HL-60/S4 treated with retinoic acid at 250 ng/mL for 4 days and 3 days (cell line): ENCODE results near the gene TIMM17A.

ENCODE experiments used
- in situ Hi-C: fragments of 300-500 bp; cut with MboI; formaldehyde crosslinking; loops from 2 replicates; pipeline ENCODE4 v1.7.0; 2022; ENCODE audit warnings: low sequenced_read_pairs

TIMM17A gene

DNA sequence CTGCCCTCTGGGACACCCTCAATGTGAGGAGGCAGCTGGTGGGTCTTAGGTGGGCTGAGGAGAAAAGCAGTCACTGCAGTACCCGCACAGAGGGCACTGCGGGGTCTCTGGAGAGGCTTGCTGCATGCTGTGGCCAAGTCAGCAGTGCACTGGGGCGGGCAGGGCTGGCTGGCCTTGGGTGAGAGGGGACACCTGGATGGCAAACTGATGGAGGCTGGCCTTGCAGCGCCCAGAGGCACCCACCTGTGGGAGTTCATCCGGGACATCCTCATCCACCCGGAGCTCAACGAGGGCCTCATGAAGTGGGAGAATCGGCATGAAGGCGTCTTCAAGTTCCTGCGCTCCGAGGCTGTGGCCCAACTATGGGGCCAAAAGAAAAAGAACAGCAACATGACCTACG is 58.3 kb downstream of the TIMM17A start:
- in situ Hi-C loops = loop anchor here (25.0 kb wide), 1 partner anchor 99 kb away; the partner anchor contains the start of gene GPR37L1

DNA sequence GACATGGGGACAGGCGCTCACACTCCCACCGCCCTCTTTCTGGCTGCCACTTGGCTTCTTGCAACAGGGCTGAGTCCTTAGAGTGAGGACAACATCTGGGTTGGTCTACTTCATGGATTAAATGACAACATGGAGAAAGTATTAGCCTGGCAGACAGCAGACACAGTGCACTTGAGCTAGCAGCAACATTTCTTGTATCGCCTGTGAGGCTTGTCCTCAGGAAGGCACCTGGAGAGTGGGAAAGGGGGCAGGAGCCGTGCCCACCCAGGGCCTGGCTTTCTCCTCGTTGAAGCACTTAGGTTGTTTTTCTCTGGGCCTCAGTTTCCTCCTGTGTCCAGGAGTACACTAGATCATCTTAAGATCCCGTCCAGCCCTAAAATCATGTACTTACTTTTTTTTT is 58.8 kb downstream of the TIMM17A start:
- in situ Hi-C loops = loop anchor here (25.0 kb wide), 1 partner anchor 98 kb away; the partner anchor contains the start of gene GPR37L1

DNA sequence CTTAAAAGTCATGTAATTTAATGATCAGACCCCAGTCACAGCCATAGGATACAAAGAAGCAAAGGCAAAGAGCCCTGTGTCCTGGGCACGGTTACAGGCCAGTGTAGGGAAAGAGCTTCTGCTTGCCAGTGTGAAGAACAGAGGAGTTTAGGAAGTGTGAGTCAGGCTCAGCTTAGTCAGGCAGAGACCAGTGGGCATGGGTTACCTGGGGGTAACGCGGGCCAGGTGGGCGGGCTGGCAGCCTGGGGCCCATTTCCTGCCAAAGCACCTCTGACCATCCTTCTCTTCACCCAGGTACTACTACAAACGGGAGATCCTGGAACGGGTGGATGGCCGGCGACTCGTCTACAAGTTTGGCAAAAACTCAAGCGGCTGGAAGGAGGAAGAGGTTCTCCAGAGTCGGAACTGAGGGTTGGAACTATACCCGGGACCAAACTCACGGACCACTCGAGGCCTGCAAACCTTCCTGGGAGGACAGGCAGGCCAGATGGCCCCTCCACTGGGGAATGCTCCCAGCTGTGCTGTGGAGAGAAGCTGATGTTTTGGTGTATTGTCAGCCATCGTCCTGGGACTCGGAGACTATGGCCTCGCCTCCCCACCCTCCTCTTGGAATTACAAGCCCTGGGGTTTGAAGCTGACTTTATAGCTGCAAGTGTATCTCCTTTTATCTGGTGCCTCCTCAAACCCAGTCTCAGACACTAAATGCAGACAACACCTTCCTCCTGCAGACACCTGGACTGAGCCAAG is 59.8 kb downstream of the TIMM17A start:
- in situ Hi-C loops = loop anchor here (25.0 kb wide), 1 partner anchor 97 kb away; the partner anchor contains the start of gene GPR37L1

DNA sequence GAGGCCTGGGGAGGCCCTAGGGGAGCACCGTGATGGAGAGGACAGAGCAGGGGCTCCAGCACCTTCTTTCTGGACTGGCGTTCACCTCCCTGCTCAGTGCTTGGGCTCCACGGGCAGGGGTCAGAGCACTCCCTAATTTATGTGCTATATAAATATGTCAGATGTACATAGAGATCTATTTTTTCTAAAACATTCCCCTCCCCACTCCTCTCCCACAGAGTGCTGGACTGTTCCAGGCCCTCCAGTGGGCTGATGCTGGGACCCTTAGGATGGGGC is 60.3 kb downstream of the TIMM17A start:
- in situ Hi-C loops = loop anchor here (25.0 kb wide), 1 partner anchor 97 kb away; the partner anchor contains the start of gene GPR37L1

GRCh38 chr1:202016022-202016810 is 60.9 kb downstream of the TIMM17A start:
- in situ Hi-C loops = loop anchor here (25.0 kb wide), 1 partner anchor 96 kb away; the partner anchor contains the start of gene GPR37L1

GRCh38 chr1:202016811-202017748 is 61.8 kb downstream of the TIMM17A start:
- in situ Hi-C loops = loop anchor here (25.0 kb wide), 1 partner anchor 95 kb away; the partner anchor contains the start of gene GPR37L1

- in situ Hi-C loops = loop anchor here (25.0 kb wide), 1 partner anchor 94 kb away; the partner anchor contains the start of gene GPR37L1
Observed at GRCh38 chr1:202017749-202018467, 62.6 kb downstream of the TIMM17A start.

DNA sequence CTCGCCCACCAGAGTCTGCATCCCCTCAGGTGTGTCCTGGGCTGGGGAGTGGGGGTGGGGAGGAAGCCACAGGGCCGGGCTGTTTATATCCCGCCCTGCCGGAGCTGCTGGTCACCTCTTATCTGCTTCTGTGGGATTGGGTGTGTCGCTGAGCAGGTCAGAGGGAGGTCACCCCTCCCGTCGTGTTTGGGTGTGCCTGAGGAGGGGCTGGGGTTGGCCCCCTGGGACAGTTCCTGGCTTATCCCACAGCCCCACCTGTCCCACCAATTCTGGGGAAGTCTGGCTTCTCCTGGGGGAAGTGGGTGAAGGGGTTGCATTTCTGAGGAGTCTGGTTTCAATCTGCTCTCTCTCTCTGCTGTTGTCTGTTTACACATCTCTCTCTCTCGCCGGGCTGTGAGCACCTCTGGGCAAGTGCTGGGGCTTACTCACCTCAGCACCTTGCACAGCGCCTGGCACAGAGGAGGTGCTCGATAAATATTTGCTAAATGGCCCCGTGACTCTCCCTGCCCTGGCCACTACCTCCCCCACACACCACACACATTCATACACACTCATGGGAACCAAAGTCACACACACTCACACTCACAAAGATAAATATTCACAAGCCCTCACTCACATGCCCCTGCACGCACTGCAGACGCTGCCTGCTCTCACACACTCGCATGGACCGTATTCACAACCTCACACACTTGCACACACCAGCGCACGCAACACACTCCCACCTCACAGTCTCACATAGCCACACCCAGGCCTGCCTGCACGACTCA is 63.3 kb downstream of the TIMM17A start:
- in situ Hi-C loops = loop anchor here (25.0 kb wide), 1 partner anchor 94 kb away; the partner anchor contains the start of gene GPR37L1

DNA sequence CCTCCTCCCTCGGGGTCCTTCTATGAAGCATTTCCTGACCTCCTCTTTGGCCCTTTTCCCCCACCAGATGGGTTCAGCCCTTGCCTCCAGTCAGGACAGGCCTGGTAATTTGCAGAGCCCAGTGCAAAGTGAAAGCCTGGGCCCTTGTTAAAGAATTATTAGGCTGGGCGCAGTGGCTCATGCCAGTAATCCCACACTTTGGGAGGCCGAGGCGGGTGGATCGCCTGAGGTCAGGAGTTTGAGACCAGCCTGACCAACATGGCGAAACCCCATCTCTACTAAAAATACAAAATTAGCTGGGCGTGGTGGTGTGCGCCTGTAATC is 63.9 kb downstream of the TIMM17A start:
- in situ Hi-C loops = loop anchor here (25.0 kb wide), 1 partner anchor 93 kb away; the partner anchor contains the start of gene GPR37L1
